Panc1 (cell line): ENCODE measurements around the gene MAGI2. TPM values are rescaled to one million over a fixed set of nuclear protein-coding genes. Genes with fewer than 3 reads are reported as not detected.

Experiments
- ATAC-seq: fragments of 200-7000 bp; cut with Tn5 transposase; 2 replicates; pipeline ENCODE4 v1.9.1; 2020; ENCODE audit warnings: mild to moderate bottlenecking, moderate library complexity
- BruUV-seq: library from RNA; stranded (reverse); fragments of 400-500 nt; replicated peaks from 2 replicates; lab custom pipeline; 2021; lab: Mats Ljungman, UMichigan
- CTCF ChIA-PET: fragments of 300-600 bp; sonication (Branson Sonifier 250); formaldehyde crosslinking; loops from one replicate; lab custom pipeline; 2022; ENCODE audit warnings: antibody characterized with exemption; lab: Charles Lee
- POLR2A ChIA-PET: fragments of 300-600 bp; sonication (Branson Sonifier 250); formaldehyde crosslinking; loops from one replicate; lab custom pipeline; 2022; ENCODE audit warnings: antibody characterized with exemption; lab: Charles Lee
- DNase-seq: peaks from one replicate; pipeline ENCODE4 v3.0.0-alpha.2; 2010; ENCODE audit warnings: low read depth, low spot score
- H3K27ac ChIP-seq: 2 replicates; pipeline ENCODE4 v1.5.1; 2011; ENCODE audit warnings: mild to moderate bottlenecking, low read length, inconsistent platforms
- H3K27me3 ChIP-seq: fragments of 200-500 bp; sonication (Bioruptor generic); 2 replicates; pipeline ENCODE4 v1.6.0; 2014; ENCODE audit warnings: low read length, inconsistent platforms; ENCODE audit not compliant: control insufficient read depth, insufficient read depth
- H3K36me3 ChIP-seq: fragments of 200-500 bp; sonication (Bioruptor generic); 2 replicates; pipeline ENCODE4 v1.5.1; 2014; ENCODE audit warnings: inconsistent platforms, mild to moderate bottlenecking, low read length, moderate library complexity; ENCODE audit not compliant: control insufficient read depth, insufficient read depth
- H3K4me1 ChIP-seq: 2 replicates; pipeline ENCODE4 v1.5.1; 2011; ENCODE audit warnings: inconsistent platforms, mild to moderate bottlenecking, low read length, moderate library complexity; ENCODE audit not compliant: control insufficient read depth, insufficient read depth
- H3K4me3 ChIP-seq, 2 experiments: 2 replicates each; pipeline ENCODE4 v1.5.1; 2011 to 2012; ENCODE audit warnings: low read depth in 2 of 2, low read length in 2 of 2, mild to moderate bottlenecking in 2 of 2, inconsistent platforms in 1 of 2, moderate library complexity in 1 of 2
- H3K9me3 ChIP-seq: fragments of 200-500 bp; sonication (Bioruptor generic); 2 replicates; pipeline ENCODE4 v1.5.1; 2014; ENCODE audit warnings: low read depth, mild to moderate bottlenecking, inconsistent platforms, low read length, moderate library complexity; ENCODE audit not compliant: control insufficient read depth, insufficient read depth
- POLR2AphosphoS5 ChIP-seq: IDR thresholded peaks from 2 replicates; pipeline ENCODE4 v1.6.1; 2012; ENCODE audit warnings: mild to moderate bottlenecking, low read depth, low read length, moderate library complexity
- SIN3A ChIP-seq: IDR thresholded peaks from 2 replicates; pipeline ENCODE4 v1.6.1; 2012; ENCODE audit warnings: low read depth, mild to moderate bottlenecking, low read length, moderate library complexity, borderline replicate concordance; ENCODE audit not compliant: insufficient read depth
- TCF7L2 ChIP-seq: IDR thresholded peaks from 2 replicates; pipeline ENCODE4 v1.6.1; 2011; ENCODE audit warnings: mild to moderate bottlenecking, low read depth, low read length, inconsistent platforms
- in situ Hi-C: cut with HindIII; loops from 2 replicates; pipeline ENCODE4 v1.10.0; 2016; ENCODE audit warnings: low sequenced_read_pairs, low pct_unique_long_range_greater_than_20kb
- intact Hi-C: fragments of 100-400 bp; cut with micrococcal nuclease; formaldehyde crosslinking; loops from one replicate; pipeline ENCODE4 v1.10.0; 2022; ENCODE audit not compliant: unreplicated experiment
- total RNA-seq: library from RNA; stranded (reverse); gene quantifications from one replicate; pipeline ENCODE4 v1.2.1, GENCODE V29; 2021; ENCODE audit not compliant: unreplicated experiment
- TF ChIP-seq, protein P1 (sequence below): fragments of 450-650 bp; IDR thresholded peaks from 2 replicates; pipeline ENCODE4 v1.5.1; 2017; ENCODE audit warnings: mild to moderate bottlenecking
- TF ChIP-seq, protein P2 (sequence below), 2 experiments: IDR thresholded peaks; 2 replicates each; pipeline ENCODE4 v1.6.1; 2011 to 2012; ENCODE audit warnings: low read depth in 2 of 2, control low read depth in 1 of 2, low read length in 1 of 2, mild to moderate bottlenecking in 1 of 2, moderate library complexity in 1 of 2; ENCODE audit not compliant: insufficient read depth in 1 of 2

The MAGI2 gene
- total RNA-seq, 1 experiment from 2014 or later: 5.4 TPM

DNA sequence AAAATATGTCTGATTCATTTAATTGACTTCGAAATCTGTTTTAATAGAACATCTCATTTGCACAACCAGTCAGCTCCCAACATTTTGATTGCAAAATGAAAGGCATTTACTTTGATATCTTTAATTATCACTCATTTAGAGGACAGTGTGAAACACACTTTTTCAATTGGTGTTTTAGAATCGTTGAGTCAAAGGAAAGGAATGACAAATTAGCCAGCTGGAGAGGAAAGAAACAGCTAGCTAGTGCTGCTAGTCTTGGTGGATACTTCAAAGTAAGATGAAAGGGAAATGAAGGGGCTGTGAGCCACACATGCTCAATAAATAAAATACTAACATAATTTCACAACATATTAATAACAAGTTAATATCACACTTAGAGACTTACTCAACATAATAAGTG lies 1084.7 kb downstream of the MAGI2 start:
- Histone ChIP-seq H3K27me3 (peaks cover 2% of the 10 kb centered on the region; the same call in 1 of the 2 replicates), H3K36me3 (no peaks in the 10 kb centered on the region), H3K4me1 (no peaks in the 10 kb centered on the region), H3K4me3 (no peak overlapping the region), H3K9me3 (no peaks in the 10 kb centered on the region), H3K27ac (no peak overlapping the region)
- TF ChIP-seq SIN3A (no peak), TCF7L2 (no peak), POLR2AphosphoS5 (no peak)
- TF ChIP-seq, protein P1, sequence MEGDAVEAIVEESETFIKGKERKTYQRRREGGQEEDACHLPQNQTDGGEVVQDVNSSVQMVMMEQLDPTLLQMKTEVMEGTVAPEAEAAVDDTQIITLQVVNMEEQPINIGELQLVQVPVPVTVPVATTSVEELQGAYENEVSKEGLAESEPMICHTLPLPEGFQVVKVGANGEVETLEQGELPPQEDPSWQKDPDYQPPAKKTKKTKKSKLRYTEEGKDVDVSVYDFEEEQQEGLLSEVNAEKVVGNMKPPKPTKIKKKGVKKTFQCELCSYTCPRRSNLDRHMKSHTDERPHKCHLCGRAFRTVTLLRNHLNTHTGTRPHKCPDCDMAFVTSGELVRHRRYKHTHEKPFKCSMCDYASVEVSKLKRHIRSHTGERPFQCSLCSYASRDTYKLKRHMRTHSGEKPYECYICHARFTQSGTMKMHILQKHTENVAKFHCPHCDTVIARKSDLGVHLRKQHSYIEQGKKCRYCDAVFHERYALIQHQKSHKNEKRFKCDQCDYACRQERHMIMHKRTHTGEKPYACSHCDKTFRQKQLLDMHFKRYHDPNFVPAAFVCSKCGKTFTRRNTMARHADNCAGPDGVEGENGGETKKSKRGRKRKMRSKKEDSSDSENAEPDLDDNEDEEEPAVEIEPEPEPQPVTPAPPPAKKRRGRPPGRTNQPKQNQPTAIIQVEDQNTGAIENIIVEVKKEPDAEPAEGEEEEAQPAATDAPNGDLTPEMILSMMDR: no peak
- TF ChIP-seq, protein P2, sequence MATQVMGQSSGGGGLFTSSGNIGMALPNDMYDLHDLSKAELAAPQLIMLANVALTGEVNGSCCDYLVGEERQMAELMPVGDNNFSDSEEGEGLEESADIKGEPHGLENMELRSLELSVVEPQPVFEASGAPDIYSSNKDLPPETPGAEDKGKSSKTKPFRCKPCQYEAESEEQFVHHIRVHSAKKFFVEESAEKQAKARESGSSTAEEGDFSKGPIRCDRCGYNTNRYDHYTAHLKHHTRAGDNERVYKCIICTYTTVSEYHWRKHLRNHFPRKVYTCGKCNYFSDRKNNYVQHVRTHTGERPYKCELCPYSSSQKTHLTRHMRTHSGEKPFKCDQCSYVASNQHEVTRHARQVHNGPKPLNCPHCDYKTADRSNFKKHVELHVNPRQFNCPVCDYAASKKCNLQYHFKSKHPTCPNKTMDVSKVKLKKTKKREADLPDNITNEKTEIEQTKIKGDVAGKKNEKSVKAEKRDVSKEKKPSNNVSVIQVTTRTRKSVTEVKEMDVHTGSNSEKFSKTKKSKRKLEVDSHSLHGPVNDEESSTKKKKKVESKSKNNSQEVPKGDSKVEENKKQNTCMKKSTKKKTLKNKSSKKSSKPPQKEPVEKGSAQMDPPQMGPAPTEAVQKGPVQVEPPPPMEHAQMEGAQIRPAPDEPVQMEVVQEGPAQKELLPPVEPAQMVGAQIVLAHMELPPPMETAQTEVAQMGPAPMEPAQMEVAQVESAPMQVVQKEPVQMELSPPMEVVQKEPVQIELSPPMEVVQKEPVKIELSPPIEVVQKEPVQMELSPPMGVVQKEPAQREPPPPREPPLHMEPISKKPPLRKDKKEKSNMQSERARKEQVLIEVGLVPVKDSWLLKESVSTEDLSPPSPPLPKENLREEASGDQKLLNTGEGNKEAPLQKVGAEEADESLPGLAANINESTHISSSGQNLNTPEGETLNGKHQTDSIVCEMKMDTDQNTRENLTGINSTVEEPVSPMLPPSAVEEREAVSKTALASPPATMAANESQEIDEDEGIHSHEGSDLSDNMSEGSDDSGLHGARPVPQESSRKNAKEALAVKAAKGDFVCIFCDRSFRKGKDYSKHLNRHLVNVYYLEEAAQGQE (IDR thresholded peaks at IDR 0.05; ENCODE audit: insufficient read depth in 1 of 2, low read depth in 2 of 2, low read length in 1 of 2): no peak
- DNase-seq (no peak), ATAC-seq (no peak)
- in situ Hi-C loops: no loop called here
- intact Hi-C loops: no loop called here
- no TSS peak for BruUV-seq
- POLR2A ChIA-PET: no interaction called here
- CTCF ChIA-PET: interaction anchor here (0.5 kb wide), 1 partner anchor 299 kb away, joined by 5 read pairs; no protein-coding TSS in a partner anchor

DNA sequence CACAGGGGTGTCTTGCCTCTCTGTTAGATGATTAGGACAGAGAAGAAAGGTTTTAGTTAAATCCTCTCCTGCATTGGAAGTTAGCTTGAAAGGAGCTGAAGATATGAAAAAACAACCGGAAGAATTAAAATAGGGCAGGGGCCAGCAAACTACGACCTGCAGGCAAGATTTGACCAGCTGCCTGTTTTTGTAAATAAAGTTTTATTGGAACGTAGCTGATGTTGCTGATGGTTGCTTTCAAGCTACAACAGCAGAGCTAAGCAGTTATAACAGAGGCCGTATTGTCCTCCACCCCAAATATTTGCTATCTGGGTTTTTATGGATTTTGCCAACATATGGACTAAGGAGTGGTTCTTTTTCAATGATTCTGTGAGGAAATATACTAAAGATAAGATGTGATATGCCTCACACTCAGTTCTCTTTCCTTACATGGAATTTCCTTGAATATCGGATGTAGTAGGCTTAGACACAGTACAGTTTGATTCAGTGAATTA lies 1086.1 kb downstream of the MAGI2 start:
- Histone ChIP-seq H3K27ac (no peak overlapping the region), H3K4me1 (no peaks in the 10 kb centered on the region), H3K36me3 (no peaks in the 10 kb centered on the region), H3K4me3 (no peak overlapping the region), H3K27me3 (0 out of 2 replicates have a peak, but pooled peaks cover 2% of the 10 kb centered on the region), H3K9me3 (no peaks in the 10 kb centered on the region)
- in situ Hi-C loops: no loop called here
- ChIA-PET POLR2A (no interaction called here), CTCF (no interaction called here)
- TF ChIP-seq, protein P2 (IDR thresholded peaks at IDR 0.05; ENCODE audit: insufficient read depth in 1 of 2, low read depth in 2 of 2, low read length in 1 of 2): no peak
- TF ChIP-seq SIN3A (no peak), POLR2AphosphoS5 (no peak), TCF7L2 (no peak)
- TF ChIP-seq, protein P1: no peak
- DNase-seq (no peak), ATAC-seq (no peak)
- no TSS peak for BruUV-seq
- intact Hi-C loops: no loop called here
